HG02678 (cell line): ENCODE data around the gene FCHO1.

ENCODE experiments used
- ATAC-seq: cut with Tn5 transposase; IDR thresholded peaks from one replicate; pipeline ENCODE4 v1.9.1; 2021; ENCODE audit warnings: mild to moderate bottlenecking, moderate library complexity; ENCODE audit not compliant: unreplicated experiment

Gene FCHO1

DNA sequence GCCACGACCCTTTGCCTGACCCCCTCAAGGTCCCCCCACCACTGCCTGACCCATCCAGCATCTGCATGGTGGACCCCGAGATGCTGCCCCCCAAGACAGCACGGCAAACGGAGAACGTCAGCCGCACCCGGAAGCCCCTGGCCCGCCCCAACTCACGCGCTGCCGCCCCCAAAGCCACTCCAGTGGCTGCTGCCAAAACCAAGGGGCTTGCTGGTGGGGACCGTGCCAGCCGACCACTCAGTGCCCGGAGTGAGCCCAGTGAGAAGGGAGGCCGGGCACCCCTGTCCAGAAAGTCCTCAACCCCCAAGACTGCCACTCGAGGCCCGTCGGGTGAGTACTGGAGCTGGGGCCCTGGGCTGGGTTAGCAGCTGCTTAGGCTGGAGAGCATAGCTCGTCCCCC lies 23.4 kb upstream of the FCHO1 start:
- no peak for ATAC-seq

DNA sequence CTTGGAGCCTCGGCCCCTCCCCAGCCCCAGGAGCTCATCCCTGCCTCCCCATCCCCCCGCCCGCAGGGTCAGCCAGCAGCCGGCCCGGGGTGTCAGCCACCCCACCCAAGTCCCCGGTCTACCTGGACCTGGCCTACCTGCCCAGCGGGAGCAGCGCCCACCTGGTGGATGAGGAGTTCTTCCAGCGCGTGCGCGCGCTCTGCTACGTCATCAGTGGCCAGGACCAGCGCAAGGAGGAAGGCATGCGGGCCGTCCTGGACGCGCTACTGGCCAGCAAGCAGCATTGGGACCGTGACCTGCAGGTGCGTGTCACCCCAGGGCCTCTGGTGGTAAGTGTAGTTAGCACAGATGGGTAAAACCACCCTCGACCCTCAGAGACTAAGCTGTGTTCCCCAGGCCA lies 18.1 kb upstream of the FCHO1 start:
- no peak for ATAC-seq

DNA sequence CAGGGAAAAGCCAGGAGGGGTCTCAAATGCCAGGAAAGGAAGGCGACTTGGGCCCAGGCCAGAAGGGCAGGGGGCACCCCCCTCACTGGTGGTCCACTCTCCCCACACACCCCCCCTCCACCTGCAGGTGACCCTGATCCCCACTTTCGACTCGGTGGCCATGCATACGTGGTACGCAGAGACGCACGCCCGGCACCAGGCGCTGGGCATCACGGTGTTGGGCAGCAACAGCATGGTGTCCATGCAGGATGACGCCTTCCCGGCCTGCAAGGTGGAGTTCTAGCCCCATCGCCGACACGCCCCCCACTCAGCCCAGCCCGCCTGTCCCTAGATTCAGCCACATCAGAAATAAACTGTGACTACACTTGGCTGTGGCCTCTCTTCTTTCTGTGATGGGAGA lies 17.1 kb upstream of the FCHO1 start:
- no peak for ATAC-seq

DNA sequence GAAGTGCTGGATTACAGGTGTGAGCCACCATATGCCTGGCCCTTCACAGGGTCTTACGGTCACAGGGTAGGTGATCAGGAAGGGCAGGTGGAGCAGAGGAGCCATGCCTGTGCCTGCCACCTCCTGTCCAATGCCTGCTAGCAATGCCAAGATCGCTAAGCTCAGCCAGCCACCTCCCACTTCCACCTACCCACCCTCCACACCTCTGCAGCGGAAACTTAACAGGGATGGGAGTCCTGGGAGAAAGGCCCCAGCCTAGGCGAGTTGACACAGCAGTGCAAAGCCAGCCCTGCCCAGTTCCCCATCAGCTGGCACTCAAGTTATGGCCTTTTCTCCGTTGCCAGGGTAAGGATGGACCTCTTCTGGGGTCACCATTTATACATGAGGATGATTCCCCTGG lies 15.9 kb upstream of the FCHO1 start:
- ATAC-seq, result no peak

DNA sequence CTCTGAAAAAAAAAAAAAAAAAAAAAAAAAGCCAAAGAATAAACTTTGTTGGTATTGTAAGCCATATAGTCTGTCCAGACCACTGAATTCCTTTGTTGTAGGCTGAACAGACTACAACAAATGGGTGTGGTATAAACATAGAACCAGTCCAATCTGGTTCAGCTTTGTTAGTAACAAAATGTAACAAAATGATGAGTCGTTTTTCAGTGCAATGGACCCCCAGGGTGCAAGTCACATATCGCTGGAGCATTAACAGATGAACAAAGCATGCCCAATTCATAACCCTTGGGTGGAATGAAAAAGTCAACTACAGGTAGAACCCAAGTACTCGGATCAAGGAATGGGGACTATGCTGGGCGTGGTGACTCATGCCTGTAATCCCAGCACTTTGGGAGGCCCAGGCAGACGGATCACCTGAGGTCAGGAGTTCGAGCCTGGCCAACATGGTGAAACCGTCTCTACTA lies 13.6 kb upstream of the FCHO1 start:
- ATAC-seq, result no peak

DNA sequence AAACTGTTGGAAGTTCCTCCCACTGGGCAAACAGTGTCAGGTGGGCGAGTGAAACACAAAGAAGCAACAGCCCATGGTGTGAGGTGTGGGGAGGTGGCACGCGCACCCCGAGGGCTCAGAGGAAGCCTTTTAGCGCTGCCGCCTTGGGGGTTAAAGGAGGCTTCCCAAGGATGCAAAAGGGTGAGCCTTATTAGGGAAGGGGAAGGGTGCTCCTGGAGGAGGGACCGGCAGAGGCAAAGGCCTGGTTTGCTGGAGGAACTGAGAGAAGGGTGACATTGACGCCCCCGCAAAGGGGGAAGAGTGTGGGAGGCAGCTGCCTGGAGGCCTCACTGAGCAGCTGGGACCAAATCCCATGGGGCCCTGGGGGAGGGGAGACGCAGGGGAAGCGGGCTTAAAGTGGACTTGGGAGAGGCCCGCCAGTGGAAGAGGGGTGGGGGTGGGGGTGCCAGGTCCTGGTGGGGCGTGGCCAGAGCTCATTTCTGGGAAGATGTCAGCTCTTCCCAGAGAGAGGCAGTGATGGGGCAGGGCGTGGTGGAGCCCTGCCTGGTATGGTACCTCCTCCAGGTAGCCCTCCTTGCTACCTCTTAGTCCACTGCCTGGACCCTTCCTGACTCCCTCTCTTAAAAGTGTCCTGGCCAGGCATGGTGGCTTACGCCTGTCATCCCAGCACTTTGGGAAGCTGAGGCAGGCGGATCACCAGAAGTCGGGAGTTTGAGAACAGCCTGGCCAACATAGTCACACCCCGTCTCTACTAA lies 12.0 kb upstream of the FCHO1 start:
- ATAC-seq, result no peak

DNA sequence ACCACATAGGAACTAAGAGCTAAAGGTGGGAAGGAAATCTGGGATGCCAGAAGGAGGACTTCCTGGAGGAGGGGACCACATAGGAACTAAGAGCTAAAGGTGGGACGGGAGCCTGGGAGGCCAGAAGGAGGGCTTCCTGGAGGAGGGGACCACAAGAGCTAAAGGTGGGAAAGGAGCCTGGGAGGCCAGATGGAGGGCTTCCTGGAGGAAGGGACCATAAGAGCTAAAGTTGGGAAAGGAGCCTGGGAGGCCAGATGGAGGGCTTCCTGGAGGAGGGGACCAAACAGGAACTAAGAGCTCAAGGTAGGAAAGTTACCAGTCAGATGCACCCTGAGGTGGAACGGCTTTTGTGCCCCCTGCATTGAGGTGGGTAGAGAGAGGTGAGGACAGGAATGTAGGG lies 9.8 kb upstream of the FCHO1 start:
- ATAC-seq, result no peak

DNA sequence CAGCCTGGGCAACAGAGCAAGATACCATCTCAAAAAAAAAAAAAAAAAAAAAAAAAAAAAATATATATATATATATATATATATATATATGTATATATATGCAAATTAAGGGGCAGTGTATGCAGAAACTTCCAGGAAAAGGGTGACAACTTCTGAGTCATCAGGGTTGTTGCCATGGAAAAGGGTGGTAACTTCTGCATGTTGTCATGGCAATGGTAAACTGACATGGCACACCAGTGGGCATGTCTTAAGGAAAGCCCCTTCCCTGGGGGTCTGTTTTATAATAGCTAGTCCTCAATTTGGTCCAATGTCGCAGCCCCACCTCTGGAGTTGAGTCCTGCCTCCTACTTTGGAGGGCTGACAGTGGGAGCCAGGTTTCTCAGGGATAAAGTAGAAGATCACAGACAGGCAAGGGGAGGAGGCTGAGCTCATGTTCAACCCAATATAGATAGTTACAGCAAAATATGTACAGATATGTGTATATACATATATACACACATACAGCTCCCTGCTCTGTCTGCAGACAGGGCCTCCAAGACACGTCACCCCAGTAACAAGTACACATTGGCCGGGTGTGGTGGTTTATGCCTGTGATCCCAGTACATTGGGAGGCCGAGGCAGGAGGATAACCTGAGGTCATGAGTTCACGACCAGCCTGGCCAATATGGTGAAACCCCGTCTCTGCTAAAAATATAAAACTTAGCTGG lies 7.2 kb upstream of the FCHO1 start:
- ATAC-seq, result no peak

DNA sequence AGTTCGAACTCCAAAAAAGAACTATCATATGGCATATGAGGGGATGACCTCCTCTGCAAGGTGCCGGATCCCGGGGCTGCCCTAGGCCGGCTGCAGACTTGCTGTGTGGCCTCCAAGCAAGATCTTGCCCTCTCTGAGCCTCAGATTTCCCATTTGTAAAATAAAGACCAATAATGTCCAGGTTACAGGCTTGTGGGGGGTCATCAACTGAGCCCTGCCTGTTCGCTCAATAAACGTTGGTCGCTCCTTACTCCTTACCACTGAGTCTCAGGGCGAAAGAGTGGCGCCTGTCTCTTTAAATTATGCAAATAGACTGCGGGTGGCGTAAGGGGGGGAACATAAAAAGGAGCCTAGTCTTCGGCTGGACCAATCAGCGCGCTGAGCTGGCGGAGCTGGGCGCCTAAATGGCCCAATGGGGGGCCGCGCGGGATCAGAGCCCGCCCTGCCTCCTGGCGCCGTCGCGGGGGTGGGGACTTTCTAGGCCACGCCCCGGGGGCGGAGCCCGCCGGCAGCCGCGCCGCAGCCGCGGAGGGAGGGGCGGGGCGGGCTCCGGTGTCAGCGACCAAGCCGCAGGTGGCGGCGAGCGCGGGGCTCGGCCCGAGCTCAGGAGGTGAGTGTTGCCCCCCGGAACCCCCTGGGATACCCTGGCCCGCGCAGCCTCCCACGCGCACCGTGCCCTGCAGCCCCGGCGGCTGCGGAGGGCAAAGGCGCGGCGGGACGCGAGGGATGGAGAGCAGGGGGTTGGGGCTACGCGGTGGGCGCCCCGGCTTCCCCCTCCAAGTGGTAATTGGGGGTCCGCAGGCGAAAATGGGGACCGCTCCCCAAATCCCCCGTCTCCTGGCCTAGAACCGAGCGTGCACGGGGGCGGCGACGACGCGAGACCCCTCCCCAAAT lies 3.8 kb upstream of the FCHO1 start:
- ATAC-seq, result peak; percentile 82

DNA sequence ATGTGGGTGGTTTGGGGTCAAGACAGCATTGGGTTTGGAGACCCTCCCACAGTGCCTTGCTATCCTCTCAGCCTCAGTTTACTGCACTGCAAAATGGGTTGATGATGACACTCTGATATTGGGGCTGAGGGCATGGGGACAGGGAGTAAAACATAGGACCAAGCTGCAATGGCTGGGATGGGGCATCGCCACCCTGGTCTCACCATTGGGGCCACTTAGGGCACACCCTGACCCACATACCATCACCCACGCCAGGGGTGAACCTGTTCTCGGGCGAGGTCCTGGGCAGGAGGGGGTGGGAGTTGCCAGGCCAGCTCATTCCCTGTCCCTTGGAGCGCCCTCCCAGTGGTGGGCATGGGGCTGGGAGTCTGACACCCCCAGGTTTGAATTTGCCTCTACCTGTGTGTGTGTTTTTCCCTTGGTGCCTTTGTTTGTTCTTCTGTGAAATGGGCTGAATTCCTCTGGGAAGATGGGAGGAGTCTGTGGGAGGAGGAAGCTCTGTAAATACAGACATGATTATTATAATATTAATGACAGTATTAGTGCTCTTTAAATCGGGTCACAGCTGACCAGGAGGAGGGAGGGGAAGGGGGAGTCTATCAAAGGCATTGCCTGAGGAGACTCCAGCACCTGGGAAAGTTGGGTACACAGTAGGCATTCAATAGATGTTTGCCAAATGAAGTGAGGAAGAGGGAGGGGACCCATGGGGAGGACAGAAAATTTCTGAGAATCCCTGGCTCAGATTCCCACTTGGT lies 2.2 kb upstream of the FCHO1 start:
- ATAC-seq, result no peak

DNA sequence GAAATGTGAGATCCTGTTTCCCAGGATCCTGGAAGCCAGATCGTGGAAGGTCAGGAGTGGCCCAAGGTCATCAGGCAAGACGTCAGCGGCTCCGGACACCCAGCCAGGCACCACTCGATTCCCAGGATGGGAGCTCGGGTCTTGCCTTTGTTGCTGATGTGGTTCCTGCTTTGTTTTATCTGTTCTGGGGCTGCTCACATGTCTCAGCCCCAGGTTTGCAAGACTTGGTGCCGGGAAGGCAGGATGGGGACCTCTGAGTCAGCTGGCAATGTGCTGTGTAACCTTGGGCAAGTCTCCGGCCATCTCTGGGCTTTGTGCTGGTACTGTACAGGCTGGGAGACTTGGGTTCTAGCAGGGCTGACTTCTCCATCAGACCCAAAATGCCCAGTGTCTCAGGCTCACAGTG lies 1.4 kb upstream of the FCHO1 start:
- ATAC-seq, result no peak

DNA sequence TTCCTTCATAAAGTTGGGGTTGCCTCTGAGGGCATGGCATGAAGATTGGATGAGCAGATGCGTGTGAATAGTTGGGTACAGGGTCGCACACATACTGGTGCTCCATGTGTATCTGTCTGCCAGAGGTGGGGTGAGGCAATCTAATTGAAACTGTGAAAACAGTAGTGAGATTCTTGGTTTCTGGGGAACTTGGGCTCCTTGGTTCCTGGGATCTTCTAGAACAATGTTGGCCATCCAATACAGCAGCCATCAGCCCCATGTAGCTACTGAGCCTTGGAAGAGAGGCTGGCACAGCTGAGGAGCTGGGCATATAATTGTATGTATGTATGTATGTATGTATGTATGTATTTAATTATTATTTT lies 616 bp downstream of the FCHO1 start:
- ATAC-seq, result no peak

DNA sequence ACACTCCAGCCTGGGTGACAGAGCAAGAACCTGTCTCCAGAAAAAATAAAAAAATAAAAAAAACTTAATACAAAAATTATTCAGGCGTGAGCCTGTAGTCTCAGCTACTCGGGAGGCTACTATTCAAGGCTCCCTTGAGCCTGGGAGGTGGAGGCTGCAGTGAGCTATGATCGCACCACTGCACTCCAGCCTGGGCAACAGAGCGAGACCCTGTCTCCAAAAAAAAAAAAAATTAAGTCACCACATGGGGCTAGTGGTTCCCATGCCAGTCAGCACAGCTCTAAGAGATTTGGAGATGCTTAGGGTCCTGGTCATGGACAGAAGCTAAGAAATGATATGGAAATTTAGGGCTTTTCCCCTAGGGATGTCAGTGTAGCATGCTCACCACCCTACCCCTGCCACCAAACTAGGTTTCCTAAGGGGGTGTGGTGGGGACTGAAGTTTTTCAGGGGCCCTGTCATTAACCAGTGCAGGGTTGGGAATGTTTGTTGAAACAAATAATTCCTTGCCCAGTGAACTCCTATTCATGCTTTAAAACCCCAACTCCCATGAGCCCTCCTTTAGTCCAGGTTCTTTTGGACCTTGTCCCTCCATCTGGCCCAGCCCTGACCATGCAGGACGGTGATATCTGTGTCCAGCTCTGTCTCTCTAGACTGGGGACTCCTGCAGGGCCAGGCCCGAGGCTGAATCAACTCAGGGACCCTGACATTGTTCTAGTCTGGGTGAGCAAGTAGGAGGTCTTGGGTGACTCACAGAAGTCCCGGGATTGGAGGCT lies 1.8 kb downstream of the FCHO1 start:
- ATAC-seq, result no peak

DNA sequence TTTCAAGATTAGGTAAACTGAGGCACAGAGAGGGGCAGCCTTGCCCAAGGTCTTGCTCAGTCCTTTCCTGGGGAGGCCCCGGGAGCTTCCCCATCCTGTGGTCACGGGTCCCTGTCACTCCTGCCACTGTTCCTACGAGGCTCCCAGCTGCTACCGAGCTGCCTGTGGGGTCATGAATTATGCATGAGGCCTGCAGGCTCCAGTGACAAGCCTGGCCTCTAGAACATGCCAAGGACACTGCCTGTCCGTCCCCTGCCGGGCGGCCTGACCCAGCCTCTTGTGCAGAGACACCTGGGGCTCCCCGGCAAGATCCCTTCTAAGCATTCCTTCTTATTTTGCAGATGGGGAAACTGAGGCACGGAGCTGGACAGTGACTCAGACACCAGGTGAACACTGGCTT lies 2.7 kb downstream of the FCHO1 start:
- ATAC-seq, result no peak

DNA sequence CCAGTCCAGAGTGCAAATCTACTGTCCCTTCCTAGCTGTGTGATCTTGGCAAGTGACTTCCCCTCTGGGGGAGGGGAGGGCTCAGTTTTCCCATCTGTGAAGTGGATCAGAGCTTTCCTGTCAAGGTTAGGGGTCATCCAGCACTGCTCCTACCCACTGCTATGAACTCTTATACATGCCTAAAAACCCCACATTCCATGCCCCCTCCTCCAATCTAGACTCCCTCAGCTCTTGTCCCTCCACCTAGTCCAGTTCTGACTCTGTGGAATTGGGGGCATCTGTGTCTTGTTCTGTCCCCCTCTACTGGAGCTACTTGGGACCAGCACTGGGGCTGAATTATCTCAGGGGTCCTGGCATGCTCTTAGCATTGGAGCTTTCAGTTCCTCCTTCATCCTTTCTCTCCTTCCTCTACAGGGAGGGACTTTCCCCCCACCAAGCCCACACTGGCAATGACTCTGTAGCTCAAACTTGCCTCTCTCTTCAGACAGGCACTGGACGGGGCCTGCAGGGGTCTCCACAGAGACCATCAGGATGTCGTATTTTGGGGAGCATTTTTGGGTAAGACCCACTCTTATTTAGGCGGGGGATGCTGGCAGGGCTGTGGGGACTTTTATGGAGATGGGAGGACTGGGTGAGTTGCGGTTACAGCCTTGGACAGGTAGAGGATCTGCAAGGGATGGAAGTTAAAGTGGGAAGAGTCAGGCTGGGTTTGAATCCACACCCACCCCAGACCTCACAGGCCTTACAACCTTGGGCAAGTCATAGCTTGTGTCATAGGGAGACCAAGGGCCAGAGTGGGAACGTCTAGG lies 3.6 kb downstream of the FCHO1 start:
- peak; percentile 54 for ATAC-seq

DNA sequence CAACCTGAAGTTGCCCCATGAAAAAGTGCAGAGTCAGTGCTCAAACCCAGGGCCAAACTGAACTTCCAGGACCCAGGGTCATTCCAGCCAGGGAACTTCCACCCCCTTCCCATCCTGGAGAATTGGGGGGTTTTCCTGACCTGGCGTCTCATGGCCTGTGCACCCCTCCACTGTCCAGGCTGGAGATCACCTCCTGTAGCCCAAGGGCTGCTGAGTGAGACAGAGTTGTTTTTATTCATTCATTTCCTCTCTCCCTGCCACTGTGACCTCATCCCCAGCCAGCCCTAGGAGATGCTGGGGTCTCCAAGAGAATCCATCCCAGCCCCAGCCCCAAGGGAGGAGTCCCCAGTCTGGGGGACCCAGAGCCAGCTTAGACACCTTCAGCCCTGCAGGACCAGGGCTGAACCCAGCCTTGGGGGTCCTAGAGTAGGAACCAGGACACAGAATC lies 4.2 kb downstream of the FCHO1 start:
- ATAC-seq, result no peak

DNA sequence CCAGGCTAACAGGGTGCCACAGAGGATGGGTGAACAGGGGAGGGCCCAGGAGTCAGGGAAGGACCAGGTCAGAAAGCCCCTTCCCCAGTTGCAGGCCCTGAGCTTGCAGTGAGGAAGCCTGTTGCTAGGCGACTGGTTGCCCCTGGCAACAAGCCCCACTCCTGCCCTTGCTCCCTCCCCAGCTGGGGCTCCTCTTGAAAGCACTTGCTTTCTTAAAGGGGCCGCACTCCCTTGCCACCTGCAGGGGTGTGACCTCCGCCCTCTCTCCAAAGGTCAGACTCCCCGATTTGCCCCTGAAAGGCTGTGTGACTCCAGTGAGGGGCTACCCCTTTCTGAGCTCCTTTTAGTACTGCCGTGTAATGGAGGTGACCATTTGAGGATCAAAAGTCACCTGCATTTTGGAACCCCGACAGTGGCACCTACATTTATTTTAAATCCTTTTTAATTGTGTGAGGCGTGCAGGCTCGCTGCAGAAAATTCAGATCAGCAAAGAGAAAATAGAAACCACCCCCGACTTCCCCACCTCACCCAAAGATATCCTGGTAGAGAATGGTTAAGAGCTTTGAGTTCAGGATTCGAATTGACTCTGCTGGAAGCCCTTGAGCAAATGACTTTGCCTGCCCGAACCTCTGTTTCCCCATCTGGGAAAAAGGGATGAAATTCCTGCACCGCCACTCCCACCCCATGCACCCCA lies 4.8 kb downstream of the FCHO1 start:
- no peak for ATAC-seq

DNA sequence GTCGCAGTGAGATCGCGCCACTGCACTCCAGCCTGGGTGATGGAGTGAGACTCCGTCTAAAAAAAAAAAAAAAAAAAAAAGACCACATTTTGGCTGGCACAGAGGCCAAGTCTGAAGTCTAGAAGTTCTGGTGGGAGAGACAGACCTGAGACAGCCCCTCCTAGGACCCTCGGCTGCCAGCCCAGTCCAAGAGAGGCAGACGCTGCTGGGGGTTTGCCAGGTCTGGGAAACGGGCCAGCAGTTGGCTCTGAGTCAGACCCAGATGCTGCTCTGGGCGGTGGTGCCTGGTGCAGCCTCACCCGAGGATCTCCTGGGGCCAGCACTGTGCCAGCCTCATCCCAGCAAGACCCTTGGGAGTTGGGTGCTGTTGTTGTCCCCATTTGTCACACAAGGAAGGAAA lies 5.8 kb downstream of the FCHO1 start:
- ATAC-seq, result no peak

DNA sequence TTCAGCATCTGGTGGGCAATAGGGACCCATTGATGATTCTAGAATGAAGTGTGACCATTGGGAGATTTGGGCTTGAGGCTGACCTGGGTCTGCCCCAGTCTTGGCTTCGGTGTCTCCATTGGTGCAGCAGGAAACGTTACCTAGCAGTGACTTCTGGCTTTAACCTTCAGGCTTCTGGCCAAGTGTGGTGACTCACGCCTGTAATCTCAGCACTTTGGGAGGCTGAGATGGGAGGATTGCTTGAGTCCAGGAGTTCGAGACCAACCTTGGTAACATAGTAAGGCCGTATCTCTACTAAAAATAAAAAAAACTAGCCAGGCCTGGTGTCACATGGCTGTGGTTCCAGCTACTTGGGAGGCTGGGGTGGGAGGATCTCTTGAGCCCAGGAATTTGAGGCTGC lies 7.2 kb downstream of the FCHO1 start:
- no peak for ATAC-seq
